GM12891 (cell line): ENCODE measurements around the gene NRXN3.

Experiments used
- POLR2A ChIP-seq: IDR thresholded peaks from 2 replicates; pipeline ENCODE4 v1.6.1; 2011; ENCODE audit warnings: low read depth, low read length, control low read depth
- POLR2AphosphoS5 ChIP-seq: IDR thresholded peaks from 2 replicates; pipeline ENCODE4 v1.6.1; 2011; ENCODE audit warnings: low read depth, low read length, control low read depth
- SPI1 ChIP-seq: IDR thresholded peaks from 2 replicates; pipeline ENCODE4 v1.6.1; 2011; ENCODE audit warnings: low read depth, low read length, control low read depth
- TAF1 ChIP-seq: IDR thresholded peaks from 2 replicates; pipeline ENCODE4 v1.6.1; 2011; ENCODE audit warnings: low read depth, low read length, control low read depth

DNA sequence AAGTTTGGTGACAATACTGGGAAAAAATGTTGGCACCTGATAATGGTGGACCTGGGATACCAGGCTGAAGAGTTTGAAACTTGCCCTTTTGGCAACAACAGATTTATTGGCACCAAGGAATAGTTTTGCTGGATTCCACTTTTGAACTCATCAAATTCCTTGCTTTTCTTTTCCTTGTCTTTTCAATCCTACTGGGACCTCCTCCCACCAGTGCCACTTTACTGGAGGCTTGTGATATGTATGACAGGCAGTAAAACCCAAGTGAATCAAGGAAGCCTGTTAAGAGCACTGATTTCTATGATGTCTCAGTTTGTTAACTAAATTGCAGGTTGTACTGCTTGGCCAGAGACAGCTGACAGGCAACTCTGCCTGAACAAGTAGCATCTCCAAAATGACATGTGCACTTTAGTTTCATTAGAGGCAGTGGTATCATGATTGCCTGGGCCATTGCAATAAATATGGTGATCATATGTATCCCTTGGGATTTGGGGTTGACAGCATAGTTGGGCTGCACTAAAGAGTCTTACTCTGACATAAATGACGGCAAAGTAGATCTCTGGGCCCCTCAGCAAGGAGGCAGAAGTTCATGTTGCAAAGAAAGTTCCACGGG lies 1475.7 kb downstream of the NRXN3 start:
- TF ChIP-seq POLR2AphosphoS5 (no peak), SPI1 (no peak), POLR2A (no peak), TAF1 (no peak)
